Measurements from ENCODE around the gene LRRK2. TPM values are rescaled to one million over a fixed set of nuclear protein-coding genes. Genes with fewer than 3 reads are reported as not detected.
A peak's percentile ranks its signal among the peaks of the same experiment; 100 is the strongest.
"Not testable (repeated sequence)": the region's sequence is repeated elsewhere in the genome, so short reads cannot be mapped to it uniquely, and the experiment has no call there.

The LRRK2 gene
- total RNA-seq, 2 donors from 2014 or later = 8.2 to 13.7 TPM

GRCh38 chr12:40208707-40209446 is 15.9 kb upstream of the LRRK2 start:
- ATAC-seq (no peak), DNase-seq (peak in 1 of 4 donors; percentile 24)
- intact Hi-C loops (cut with DNase I) = no loop called here
- Histone ChIP-seq H3K27ac (no peak overlapping the region), H3K36me3 (replicated peaks in 1 of 2; ENCODE audit: insufficient read depth in 1 of 2, low read depth in 2 of 2) (no peaks in the 10 kb centered on the region), H3K4me3 (no peak overlapping the region), H3K9me3 (no peaks in the 10 kb centered on the region), H3K27me3 (no peaks in the 10 kb centered on the region), H3K4me1 (no peaks in the 10 kb centered on the region)
- 31 to 37% methylated on average over 4 of the region's 4 CpGs for WGBS, 2 donors
- no peak for TF ChIP-seq CTCF (IDR thresholded peaks at IDR 0.05)

GRCh38 chr12:40209886-40210285 is 14.9 kb upstream of the LRRK2 start:
- intact Hi-C loops (cut with DNase I) = no loop called here
- DNase-seq (no peak), ATAC-seq (no peak)
- H3K4me1 ChIP-seq = no peaks in the 10 kb centered on the region
- H3K36me3 ChIP-seq (replicated peaks in 1 of 2; ENCODE audit: insufficient read depth in 1 of 2, low read depth in 2 of 2) = no peaks in the 10 kb centered on the region
- no peak overlapping the region for H3K4me3 ChIP-seq
- H3K27ac ChIP-seq = no peak overlapping the region
- no peaks in the 10 kb centered on the region for H3K27me3 ChIP-seq
- no peaks in the 10 kb centered on the region for H3K9me3 ChIP-seq
- 75 to 83% methylated on average over 4 of the region's 4 CpGs for whole genome bisulfite sequencing, 2 donors
- TF ChIP-seq CTCF (IDR thresholded peaks at IDR 0.05) (no peak), POLR2A (IDR thresholded peaks at IDR 0.05) (no peak)

DNA sequence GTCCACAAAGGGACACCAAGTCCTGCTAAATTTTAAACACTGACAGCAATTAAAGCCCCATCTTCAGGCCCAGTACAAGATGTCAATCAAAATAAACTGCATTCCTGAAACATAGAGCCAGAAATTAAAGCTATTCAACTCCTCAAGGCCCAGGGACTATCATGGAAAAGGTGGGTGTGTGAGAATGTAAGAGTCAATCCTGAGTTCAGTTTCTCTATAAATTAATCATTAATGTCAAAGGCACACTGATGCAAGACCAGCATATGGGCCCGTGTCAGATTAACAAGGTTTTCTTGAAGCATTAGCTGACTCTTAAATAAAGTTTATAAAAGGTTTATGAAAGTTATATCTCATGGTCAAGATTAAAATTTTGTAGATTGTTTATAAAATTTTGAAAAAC is 13.6 kb upstream of the LRRK2 start:
- DNase-seq; H3K27me3 ChIP-seq; ATAC-seq; intact Hi-C loops (cut with DNase I); H3K4me1 ChIP-seq; H3K27ac ChIP-seq; H3K4me3 ChIP-seq; H3K9me3 ChIP-seq; H3K36me3 ChIP-seq (replicated peaks in 1 of 2; ENCODE audit: insufficient read depth in 1 of 2, low read depth in 2 of 2): not testable (repeated sequence)
- 45 to 48% methylated on average over 1 of the region's 1 CpG for WGBS, 2 donors

DNA sequence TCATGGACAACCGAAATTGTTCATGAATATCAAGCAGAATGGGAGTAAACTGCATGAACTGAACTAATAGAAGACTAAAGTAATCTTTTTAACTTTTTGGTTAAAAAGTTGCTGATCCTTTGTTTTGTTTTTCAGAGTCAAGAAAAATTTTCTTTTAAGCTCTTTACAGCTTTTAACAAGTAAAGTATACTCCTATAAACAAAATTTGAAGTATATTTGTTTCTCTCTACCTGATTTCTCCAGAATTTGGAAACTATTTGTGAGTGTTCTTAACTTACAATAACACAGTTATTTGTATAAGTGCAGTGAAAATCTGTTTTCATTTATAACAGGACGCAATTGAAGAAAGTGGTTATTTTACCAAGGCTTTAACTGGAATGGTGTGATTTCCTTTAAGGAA is 12.2 kb upstream of the LRRK2 start:
- H3K4me3 ChIP-seq = no peak overlapping the region
- no peak overlapping the region for H3K27ac ChIP-seq
- intact Hi-C loops (cut with DNase I) = no loop called here
- H3K9me3 ChIP-seq = no peaks in the 10 kb centered on the region
- ATAC-seq = no peak
- H3K36me3 ChIP-seq (replicated peaks in 1 of 2; ENCODE audit: insufficient read depth in 1 of 2, low read depth in 2 of 2) = no peaks in the 10 kb centered on the region
- H3K4me1 ChIP-seq = no peaks in the 10 kb centered on the region
- TF ChIP-seq CTCF (IDR thresholded peaks at IDR 0.05) = no peak
- no peak for TF ChIP-seq POLR2A (IDR thresholded peaks at IDR 0.05)
- 91 to 92% methylated on average over 2 of the region's 2 CpGs for WGBS, 2 donors
- no peaks in the 10 kb centered on the region for H3K27me3 ChIP-seq
- no peak for DNase-seq

DNA sequence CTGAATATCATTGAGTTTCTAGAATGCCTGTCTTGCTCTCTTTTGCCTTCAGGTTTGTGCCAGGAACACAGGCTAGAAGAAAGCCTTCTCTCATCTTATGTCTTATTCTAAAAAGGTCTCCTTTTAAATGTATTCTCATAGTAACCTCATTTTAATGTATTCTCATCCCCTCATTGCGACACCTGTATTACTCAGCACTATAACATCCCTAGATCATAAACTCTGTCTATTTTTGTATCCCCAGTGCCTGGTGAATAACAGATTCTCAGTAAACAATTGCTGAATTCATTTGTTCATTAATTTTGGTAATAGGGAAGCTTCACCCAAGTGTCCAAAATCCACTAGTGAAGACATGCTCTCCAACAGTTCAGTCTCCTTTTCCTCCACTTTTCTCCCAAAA is 8.8 kb upstream of the LRRK2 start:
- Histone ChIP-seq H3K36me3 (replicated peaks in 1 of 2; ENCODE audit: insufficient read depth in 1 of 2, low read depth in 2 of 2) (no peaks in the 10 kb centered on the region), H3K4me3 (no peak overlapping the region), H3K9me3 (no peaks in the 10 kb centered on the region), H3K27me3 (no peaks in the 10 kb centered on the region), H3K27ac (no peak overlapping the region), H3K4me1 (no peaks in the 10 kb centered on the region)
- intact Hi-C loops (cut with DNase I) = no loop called here
- ATAC-seq = no peak
- WGBS, 2 donors = 90 to 94% methylated on average over 1 of the region's 1 CpG
- DNase-seq = no peak
- TF ChIP-seq CTCF (IDR thresholded peaks at IDR 0.05) (no peak), POLR2A (IDR thresholded peaks at IDR 0.05) (no peak)

Measured in body of pancreas (tissue), 4 donors.